HepG2 (cell line): ENCODE data around the gene EPHA1. TPM values are rescaled to one million over a fixed set of nuclear protein-coding genes. Genes with fewer than 3 reads are reported as not detected.

Experiments
- KMT2B ChIP-seq: IDR thresholded peaks from 2 replicates; pipeline ENCODE4 v1.6.1; 2016; ENCODE audit warnings: missing genetic modification reagents, missing compliant biosample characterization
- NONO ChIP-seq, 2 experiments: fragments of 450-650 bp in 1 of 2; sonication (generic) in 1 of 2; formaldehyde crosslinking in 1 of 2; IDR thresholded peaks in 1 of 2; conservative IDR thresholded peaks in 1 of 2; 2 replicates each; pipeline versions ENCODE4 v1.6.1 to v1.8.0; 2017 to 2022; ENCODE audit warnings: mild to moderate bottlenecking in 1 of 2, missing genetic modification reagents in 1 of 2, moderate library complexity in 1 of 2
- PITX1 ChIP-seq: sonication (generic); formaldehyde crosslinking; IDR thresholded peaks from 2 replicates; pipeline ENCODE4 v1.5.1; 2020; ENCODE audit warnings: mild to moderate bottlenecking, missing genetic modification reagents
- RELA ChIP-seq: sonication (generic); formaldehyde crosslinking; IDR thresholded peaks from 2 replicates; pipeline ENCODE4 v1.4.0; 2020; ENCODE audit warnings: missing genetic modification reagents
- SATB2 ChIP-seq: sonication (generic); formaldehyde crosslinking; IDR thresholded peaks from 2 replicates; pipeline ENCODE4 v1.5.0; 2020; ENCODE audit warnings: missing genetic modification reagents
- SRSF9 ChIP-seq: fragments of 200-400 bp; formaldehyde crosslinking; IDR thresholded peaks from 2 replicates; pipeline ENCODE4 v1.6.1; 2018; ENCODE audit warnings: borderline replicate concordance, mild to moderate bottlenecking, low read depth, low read length; ENCODE audit not compliant: insufficient read depth, poor library complexity, severe bottlenecking
- U2AF1 ChIP-seq: fragments of 200-400 bp; formaldehyde crosslinking; optimal IDR thresholded peaks from 2 replicates; pipeline ENCODE3; 2017; ENCODE audit warnings: mild to moderate bottlenecking, low read depth, low read length
- ZNF138 ChIP-seq: sonication (generic); formaldehyde crosslinking; IDR thresholded peaks from 2 replicates; pipeline ENCODE4 v1.5.0; 2020; ENCODE audit warnings: mild to moderate bottlenecking, low read depth, missing genetic modification reagents
- ZNF619 ChIP-seq: sonication (generic); formaldehyde crosslinking; IDR thresholded peaks from 2 replicates; pipeline ENCODE4 v1.4.0; 2020; ENCODE audit warnings: mild to moderate bottlenecking, missing genetic modification reagents
- polyA plus RNA-seq, 8 experiments: library from polyadenylated mRNA; depleted of rRNA in 3 of 8; stranded (reverse) in 7 of 8; unstranded in 1 of 8; fragments of >200 nt; fragmentation: Illumina TruSeq in 4 of 8; extraction: Trizol in 4 of 8; gene quantifications; 2 replicates each; pipeline versions ENCODE4 v1.2.1 to v1.2.3, GENCODE V29; 2011 to 2016; ENCODE audit warnings: low read depth in 4 of 8, missing spikeins in 1 of 8, mixed read lengths in 1 of 8; ENCODE audit not compliant: insufficient read depth in 1 of 8
- total RNA-seq, 5 experiments: library from RNA; depleted of rRNA; stranded (reverse); fragments of >200 nt; fragmentation: Illumina TruSeq; extraction: Trizol; gene quantifications; 2 replicates each; pipeline ENCODE4 v1.2.3, GENCODE V29; 2016; ENCODE audit warnings: low read depth in 1 of 5
- TF ChIP-seq, protein P1 (sequence below): sonication (generic); formaldehyde crosslinking; IDR thresholded peaks from 2 replicates; pipeline ENCODE4 v1.5.0; 2020; ENCODE audit warnings: mild to moderate bottlenecking, missing genetic modification reagents, borderline replicate concordance
- TF ChIP-seq, protein P2 (sequence below): sonication (generic); formaldehyde crosslinking; IDR thresholded peaks from 2 replicates; pipeline ENCODE4 v1.4.0; 2020; ENCODE audit warnings: missing genetic modification reagents, borderline replicate concordance
- TF ChIP-seq, protein P3 (sequence below): IDR thresholded peaks from 2 replicates; pipeline ENCODE4 v1.6.1; 2012; ENCODE audit warnings: low read depth, low read length, improper control_type of control experiment
- TF ChIP-seq, protein P4 (sequence below): sonication (generic); formaldehyde crosslinking; IDR thresholded peaks from 2 replicates; pipeline ENCODE4 v1.4.0; 2020; ENCODE audit warnings: missing genetic modification reagents, borderline replicate concordance
- TF ChIP-seq, protein P5 (sequence below): sonication (generic); formaldehyde crosslinking; IDR thresholded peaks from 2 replicates; pipeline ENCODE4 v1.9.0; 2021; ENCODE audit warnings: missing genetic modification reagents, borderline replicate concordance

EPHA1 gene
- total and polyA plus RNA-seq, 2 of the 13 experiments (the other 11 are each of a cell fraction or from before 2014, with no cell fraction given): 4.6 to 17.1 TPM

DNA sequence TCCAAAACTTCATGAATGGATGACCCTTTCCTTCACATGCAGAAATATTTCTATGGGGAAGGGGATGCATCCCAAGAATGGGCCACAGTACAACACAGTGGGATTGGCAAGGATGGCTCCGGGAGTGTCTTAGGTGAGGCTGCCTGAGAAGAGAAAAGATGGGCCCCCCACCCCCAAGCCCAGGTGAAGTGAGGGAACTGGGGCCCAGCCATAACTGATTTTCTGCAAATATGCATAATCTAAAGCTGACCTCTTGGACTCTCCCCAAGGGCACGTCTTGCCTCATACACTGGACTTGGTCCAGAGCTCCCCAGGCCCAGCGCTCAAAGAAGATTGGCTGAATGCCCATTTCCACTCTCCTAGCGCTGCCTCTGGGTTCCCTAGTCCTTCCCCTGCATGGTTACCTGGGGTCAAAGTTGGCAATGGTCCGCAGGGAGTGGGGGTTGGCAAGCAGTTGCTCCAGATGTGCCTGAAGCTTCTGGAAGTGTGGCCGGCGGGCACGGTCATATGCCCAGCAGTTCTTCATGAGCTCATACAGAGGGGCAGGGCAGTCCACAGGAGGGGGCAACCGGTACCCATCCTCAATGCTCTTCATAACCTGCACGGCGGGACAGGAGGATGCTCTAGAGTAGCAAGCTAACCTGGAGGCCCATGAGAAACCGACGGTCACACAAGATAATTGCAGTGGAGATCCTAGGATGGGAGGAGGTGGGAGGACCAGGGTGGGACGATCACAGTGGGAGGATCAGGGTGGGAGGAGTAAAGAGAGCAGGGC lies 15.2 kb downstream of the EPHA1 start (continued):
- no peak for TF ChIP-seq NONO (IDR thresholded peaks at IDR 0.05)
- TF ChIP-seq NONO (CRISPR knock-in tag; conservative IDR thresholded peaks at IDR 0.05): peak; percentile 81
- no peak for TF ChIP-seq RELA (CRISPR knock-in tag)
- TF ChIP-seq, protein P1, sequence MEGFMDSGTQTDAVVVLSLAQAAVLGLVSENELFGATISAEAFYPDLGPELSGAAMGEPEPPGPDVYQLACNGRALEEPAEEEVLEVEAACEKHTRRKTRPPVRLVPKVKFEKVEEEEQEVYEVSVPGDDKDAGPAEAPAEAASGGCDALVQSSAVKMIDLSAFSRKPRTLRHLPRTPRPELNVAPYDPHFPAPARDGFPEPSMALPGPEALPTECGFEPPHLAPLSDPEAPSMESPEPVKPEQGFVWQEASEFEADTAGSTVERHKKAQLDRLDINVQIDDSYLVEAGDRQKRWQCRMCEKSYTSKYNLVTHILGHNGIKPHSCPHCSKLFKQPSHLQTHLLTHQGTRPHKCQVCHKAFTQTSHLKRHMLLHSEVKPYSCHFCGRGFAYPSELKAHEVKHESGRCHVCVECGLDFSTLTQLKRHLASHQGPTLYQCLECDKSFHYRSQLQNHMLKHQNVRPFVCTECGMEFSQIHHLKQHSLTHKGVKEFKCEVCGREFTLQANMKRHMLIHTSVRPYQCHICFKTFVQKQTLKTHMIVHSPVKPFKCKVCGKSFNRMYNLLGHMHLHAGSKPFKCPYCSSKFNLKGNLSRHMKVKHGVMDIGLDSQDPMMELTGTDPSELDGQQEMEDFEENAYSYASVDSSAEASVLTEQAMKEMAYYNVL: peak; percentile 72; the same call in 1 of the 2 replicates
- peak; percentile 64 for TF ChIP-seq PITX1
- TF ChIP-seq, protein P2, sequence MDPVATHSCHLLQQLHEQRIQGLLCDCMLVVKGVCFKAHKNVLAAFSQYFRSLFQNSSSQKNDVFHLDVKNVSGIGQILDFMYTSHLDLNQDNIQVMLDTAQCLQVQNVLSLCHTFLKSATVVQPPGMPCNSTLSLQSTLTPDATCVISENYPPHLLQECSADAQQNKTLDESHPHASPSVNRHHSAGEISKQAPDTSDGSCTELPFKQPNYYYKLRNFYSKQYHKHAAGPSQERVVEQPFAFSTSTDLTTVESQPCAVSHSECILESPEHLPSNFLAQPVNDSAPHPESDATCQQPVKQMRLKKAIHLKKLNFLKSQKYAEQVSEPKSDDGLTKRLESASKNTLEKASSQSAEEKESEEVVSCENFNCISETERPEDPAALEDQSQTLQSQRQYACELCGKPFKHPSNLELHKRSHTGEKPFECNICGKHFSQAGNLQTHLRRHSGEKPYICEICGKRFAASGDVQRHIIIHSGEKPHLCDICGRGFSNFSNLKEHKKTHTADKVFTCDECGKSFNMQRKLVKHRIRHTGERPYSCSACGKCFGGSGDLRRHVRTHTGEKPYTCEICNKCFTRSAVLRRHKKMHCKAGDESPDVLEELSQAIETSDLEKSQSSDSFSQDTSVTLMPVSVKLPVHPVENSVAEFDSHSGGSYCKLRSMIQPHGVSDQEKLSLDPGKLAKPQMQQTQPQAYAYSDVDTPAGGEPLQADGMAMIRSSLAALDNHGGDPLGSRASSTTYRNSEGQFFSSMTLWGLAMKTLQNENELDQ: no peak
- no peak for TF ChIP-seq SRSF9
- TF ChIP-seq KMT2B (CRISPR knock-in tag): no peak
- TF ChIP-seq SATB2: no peak
- TF ChIP-seq ZNF138: no peak
- TF ChIP-seq, protein P3, sequence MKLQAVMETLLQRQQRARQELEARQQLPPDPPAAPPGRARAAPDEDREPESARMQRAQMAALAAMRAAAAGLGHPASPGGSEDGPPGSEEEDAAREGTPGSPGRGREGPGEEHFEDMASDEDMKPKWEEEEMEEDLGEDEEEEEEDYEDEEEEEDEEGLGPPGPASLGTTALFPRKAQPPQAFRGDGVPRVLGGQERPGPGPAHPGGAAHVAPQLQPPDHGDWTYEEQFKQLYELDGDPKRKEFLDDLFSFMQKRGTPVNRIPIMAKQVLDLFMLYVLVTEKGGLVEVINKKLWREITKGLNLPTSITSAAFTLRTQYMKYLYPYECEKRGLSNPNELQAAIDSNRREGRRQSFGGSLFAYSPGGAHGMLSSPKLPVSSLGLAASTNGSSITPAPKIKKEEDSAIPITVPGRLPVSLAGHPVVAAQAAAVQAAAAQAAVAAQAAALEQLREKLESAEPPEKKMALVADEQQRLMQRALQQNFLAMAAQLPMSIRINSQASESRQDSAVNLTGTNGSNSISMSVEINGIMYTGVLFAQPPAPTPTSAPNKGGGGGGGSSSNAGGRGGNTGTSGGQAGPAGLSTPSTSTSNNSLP: peak; percentile 25; the same call in 1 of the 2 replicates
- TF ChIP-seq ZNF619 (CRISPR knock-in tag): no peak
- TF ChIP-seq, protein P4, sequence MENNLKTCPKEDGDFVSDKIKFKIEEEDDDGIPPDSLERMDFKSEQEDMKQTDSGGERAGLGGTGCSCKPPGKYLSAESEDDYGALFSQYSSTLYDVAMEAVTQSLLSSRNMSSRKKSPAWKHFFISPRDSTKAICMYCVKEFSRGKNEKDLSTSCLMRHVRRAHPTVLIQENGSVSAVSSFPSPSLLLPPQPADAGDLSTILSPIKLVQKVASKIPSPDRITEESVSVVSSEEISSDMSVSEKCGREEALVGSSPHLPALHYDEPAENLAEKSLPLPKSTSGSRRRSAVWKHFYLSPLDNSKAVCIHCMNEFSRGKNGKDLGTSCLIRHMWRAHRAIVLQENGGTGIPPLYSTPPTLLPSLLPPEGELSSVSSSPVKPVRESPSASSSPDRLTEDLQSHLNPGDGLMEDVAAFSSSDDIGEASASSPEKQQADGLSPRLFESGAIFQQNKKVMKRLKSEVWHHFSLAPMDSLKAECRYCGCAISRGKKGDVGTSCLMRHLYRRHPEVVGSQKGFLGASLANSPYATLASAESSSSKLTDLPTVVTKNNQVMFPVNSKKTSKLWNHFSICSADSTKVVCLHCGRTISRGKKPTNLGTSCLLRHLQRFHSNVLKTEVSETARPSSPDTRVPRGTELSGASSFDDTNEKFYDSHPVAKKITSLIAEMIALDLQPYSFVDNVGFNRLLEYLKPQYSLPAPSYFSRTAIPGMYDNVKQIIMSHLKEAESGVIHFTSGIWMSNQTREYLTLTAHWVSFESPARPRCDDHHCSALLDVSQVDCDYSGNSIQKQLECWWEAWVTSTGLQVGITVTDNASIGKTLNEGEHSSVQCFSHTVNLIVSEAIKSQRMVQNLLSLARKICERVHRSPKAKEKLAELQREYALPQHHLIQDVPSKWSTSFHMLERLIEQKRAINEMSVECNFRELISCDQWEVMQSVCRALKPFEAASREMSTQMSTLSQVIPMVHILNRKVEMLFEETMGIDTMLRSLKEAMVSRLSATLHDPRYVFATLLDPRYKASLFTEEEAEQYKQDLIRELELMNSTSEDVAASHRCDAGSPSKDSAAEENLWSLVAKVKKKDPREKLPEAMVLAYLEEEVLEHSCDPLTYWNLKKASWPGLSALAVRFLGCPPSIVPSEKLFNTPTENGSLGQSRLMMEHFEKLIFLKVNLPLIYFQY (CRISPR knock-in tag): peak; percentile 69; the same call in 1 of the 2 replicates
- TF ChIP-seq, protein P5, sequence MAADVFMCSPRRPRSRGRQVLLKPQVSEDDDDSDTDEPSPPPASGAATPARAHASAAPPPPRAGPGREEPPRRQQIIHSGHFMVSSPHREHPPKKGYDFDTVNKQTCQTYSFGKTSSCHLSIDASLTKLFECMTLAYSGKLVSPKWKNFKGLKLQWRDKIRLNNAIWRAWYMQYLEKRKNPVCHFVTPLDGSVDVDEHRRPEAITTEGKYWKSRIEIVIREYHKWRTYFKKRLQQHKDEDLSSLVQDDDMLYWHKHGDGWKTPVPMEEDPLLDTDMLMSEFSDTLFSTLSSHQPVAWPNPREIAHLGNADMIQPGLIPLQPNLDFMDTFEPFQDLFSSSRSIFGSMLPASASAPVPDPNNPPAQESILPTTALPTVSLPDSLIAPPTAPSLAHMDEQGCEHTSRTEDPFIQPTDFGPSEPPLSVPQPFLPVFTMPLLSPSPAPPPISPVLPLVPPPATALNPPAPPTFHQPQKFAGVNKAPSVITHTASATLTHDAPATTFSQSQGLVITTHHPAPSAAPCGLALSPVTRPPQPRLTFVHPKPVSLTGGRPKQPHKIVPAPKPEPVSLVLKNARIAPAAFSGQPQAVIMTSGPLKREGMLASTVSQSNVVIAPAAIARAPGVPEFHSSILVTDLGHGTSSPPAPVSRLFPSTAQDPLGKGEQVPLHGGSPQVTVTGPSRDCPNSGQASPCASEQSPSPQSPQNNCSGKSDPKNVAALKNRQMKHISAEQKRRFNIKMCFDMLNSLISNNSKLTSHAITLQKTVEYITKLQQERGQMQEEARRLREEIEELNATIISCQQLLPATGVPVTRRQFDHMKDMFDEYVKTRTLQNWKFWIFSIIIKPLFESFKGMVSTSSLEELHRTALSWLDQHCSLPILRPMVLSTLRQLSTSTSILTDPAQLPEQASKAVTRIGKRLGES: no peak
- no peak for TF ChIP-seq U2AF1
